Activated CD4-positive, alpha-beta T cell treated with anti-CD3 and anti-CD28 coated beads for 36 hours (primary cell): ENCODE data around the gene MICAL2. TPM values are rescaled to one million over a fixed set of nuclear protein-coding genes. Genes with fewer than 3 reads are reported as not detected.

ENCODE experiments used
- ATAC-seq: fragments of 200-7000 bp; cut with Tn5 transposase; one replicate; pipeline ENCODE4 v1.10.0; 2021; ENCODE audit warnings: mild to moderate bottlenecking, moderate library complexity
- CTCF ChIA-PET: fragments of 350-600 bp; sonication (Branson Sonifier 250); formaldehyde crosslinking; loops from one replicate; lab custom pipeline; 2021; ENCODE audit warnings: antibody characterized with exemption; lab: Charles Lee
- POLR2A ChIA-PET: fragments of 350-600 bp; sonication (Branson Sonifier 250); formaldehyde crosslinking; loops from one replicate; lab custom pipeline; 2021; ENCODE audit warnings: antibody characterized with exemption, inconsistent platforms; lab: Charles Lee
- DNase-seq: peaks from one replicate; pipeline ENCODE4 v3.0.0-alpha.2; 2020
- H3K27ac Mint-ChIP-seq: one replicate; pipeline ENCODE4 v1.8.0; 2021; ENCODE audit warnings: mixed read lengths
- H3K27me3 Mint-ChIP-seq: one replicate; pipeline ENCODE4 v1.8.0; 2021; ENCODE audit warnings: mixed read lengths
- H3K36me3 Mint-ChIP-seq: one replicate; pipeline ENCODE4 v1.8.0; 2021; ENCODE audit warnings: low read depth, mixed read lengths
- H3K4me1 Mint-ChIP-seq: one replicate; pipeline ENCODE4 v1.8.0; 2021; ENCODE audit warnings: mixed read lengths
- H3K4me3 Mint-ChIP-seq: one replicate; pipeline ENCODE4 v1.8.0; 2021; ENCODE audit warnings: mild to moderate bottlenecking, moderate library complexity, mixed read lengths
- H3K9me3 Mint-ChIP-seq: one replicate; pipeline ENCODE4 v1.8.0; 2021; ENCODE audit warnings: low read depth, mixed read lengths
- intact Hi-C, 2 experiments: fragments of 100-400 bp; cut with DNase I in 1 of 2; cut with micrococcal nuclease in 1 of 2; formaldehyde crosslinking; loops; one replicate each; pipeline versions ENCODE4 v1.14.2 to v1.15.1; 2022 to 2024; cut with DNase I, micrococcal nuclease
- total RNA-seq, 2 experiments: library from RNA; stranded (reverse); gene quantifications; one replicate each; pipeline ENCODE4 v1.2.3, GENCODE V29; 2021

Gene MICAL2
- total RNA-seq, 2 experiments from 2014 or later, result 186 to 207 TPM

GRCh38 chr11:12260731-12261521 is 150.5 kb downstream of the MICAL2 start:
- intact Hi-C loops, result no loop called here
- Mint-ChIP-seq H3K4me1 (no peaks in the 10 kb centered on the region), H3K9me3 (no peaks in the 10 kb centered on the region), H3K4me3 (no peak overlapping the region), H3K27me3 (no peaks in the 10 kb centered on the region), H3K27ac (no peak overlapping the region), H3K36me3 (peaks cover 23% of the 10 kb centered on the region)
- CTCF ChIA-PET, result interaction anchor here (0.6 to 2.5 kb wide), 7 partner anchors 9 to 214 kb away, joined by 3 to 10 read pairs (median 4); no protein-coding TSS in a partner anchor
- no peak for ATAC-seq
- DNase-seq, result no peak
- POLR2A ChIA-PET, result no interaction called here

GRCh38 chr11:12261551-12261950 is 151.2 kb downstream of the MICAL2 start:
- Mint-ChIP-seq H3K36me3 (peaks cover 23% of the 10 kb centered on the region), H3K4me1 (no peaks in the 10 kb centered on the region), H3K9me3 (no peaks in the 10 kb centered on the region), H3K27me3 (no peaks in the 10 kb centered on the region), H3K4me3 (no peak overlapping the region), H3K27ac (no peak overlapping the region)
- DNase-seq, result no peak
- POLR2A ChIA-PET, result no interaction called here
- no peak for ATAC-seq
- CTCF ChIA-PET, result interaction anchor here (1.0 to 2.5 kb wide), 5 partner anchors 11 to 274 kb away, joined by 3 to 10 read pairs (median 4); no protein-coding TSS in a partner anchor
- intact Hi-C loops, result no loop called here

- Mint-ChIP-seq H3K4me1 (no peaks in the 10 kb centered on the region), H3K27ac (no peak overlapping the region), H3K36me3 (peaks cover 20% of the 10 kb centered on the region), H3K4me3 (no peak overlapping the region), H3K27me3 (no peaks in the 10 kb centered on the region), H3K9me3 (no peaks in the 10 kb centered on the region)
- CTCF ChIA-PET, result interaction anchor here (0.6 to 1.6 kb wide), 9 partner anchors 17 to 632 kb away, joined by 3 to 9 read pairs (median 4); no protein-coding TSS in a partner anchor
- no peak for ATAC-seq
- POLR2A ChIA-PET, result no interaction called here
- intact Hi-C loops, result no loop called here
- DNase-seq, result no peak
Observed at GRCh38 chr11:12263141-12263693, 152.8 kb downstream of the MICAL2 start.

- intact Hi-C loops, result no loop called here
- H3K4me1 Mint-ChIP-seq, result no peaks in the 10 kb centered on the region
- H3K4me3 Mint-ChIP-seq, result no peak overlapping the region
- ATAC-seq (no peak), DNase-seq (no peak)
- POLR2A ChIA-PET, result no interaction called here
- H3K36me3 Mint-ChIP-seq, result peaks cover 17% of the 10 kb centered on the region
- H3K27me3 Mint-ChIP-seq, result no peaks in the 10 kb centered on the region
- H3K9me3 Mint-ChIP-seq, result no peaks in the 10 kb centered on the region
- H3K27ac Mint-ChIP-seq, result no peak overlapping the region
- CTCF ChIA-PET, result no interaction called here
Observed at GRCh38 chr11:12264361-12264760, 154.0 kb downstream of the MICAL2 start.

- peaks cover 8% of the 10 kb centered on the region for H3K36me3 Mint-ChIP-seq
- ATAC-seq, result no peak
- POLR2A ChIA-PET, result no interaction called here
- DNase-seq, result no peak
- no peak overlapping the region for H3K27ac Mint-ChIP-seq
- H3K9me3 Mint-ChIP-seq, result no peaks in the 10 kb centered on the region
- intact Hi-C loops, result no loop called here
- H3K4me3 Mint-ChIP-seq, result no peak overlapping the region
- CTCF ChIA-PET, result interaction anchor here (1.1 kb wide), 1 partner anchor 214 kb away, joined by 3 read pairs; no protein-coding TSS in a partner anchor
- no peaks in the 10 kb centered on the region for H3K27me3 Mint-ChIP-seq
- no peaks in the 10 kb centered on the region for H3K4me1 Mint-ChIP-seq
Observed at GRCh38 chr11:12266132-12266531, 155.7 kb downstream of the MICAL2 start.

- ChIA-PET POLR2A (no interaction called here), CTCF (interaction anchor here (0.7 kb wide), 1 partner anchor 525 kb away, joined by 4 read pairs; no protein-coding TSS in a partner anchor)
- Mint-ChIP-seq H3K27me3 (no peaks in the 10 kb centered on the region), H3K4me3 (no peak overlapping the region), H3K36me3 (peaks cover 5% of the 10 kb centered on the region), H3K9me3 (no peaks in the 10 kb centered on the region), H3K4me1 (no peaks in the 10 kb centered on the region), H3K27ac (no peak overlapping the region)
- ATAC-seq (no peak), DNase-seq (no peak)
- intact Hi-C loops, result no loop called here
Observed at GRCh38 chr11:12266943-12267342, 156.6 kb downstream of the MICAL2 start.

GRCh38 chr11:12267921-12268320 is 157.5 kb downstream of the MICAL2 start:
- Mint-ChIP-seq H3K4me3 (no peak overlapping the region), H3K9me3 (no peaks in the 10 kb centered on the region), H3K27me3 (no peaks in the 10 kb centered on the region), H3K27ac (no peak overlapping the region), H3K4me1 (no peaks in the 10 kb centered on the region), H3K36me3 (no peaks in the 10 kb centered on the region)
- POLR2A ChIA-PET, result no interaction called here
- intact Hi-C loops, result no loop called here
- DNase-seq (no peak), ATAC-seq (no peak)
- CTCF ChIA-PET, result no interaction called here

GRCh38 chr11:12269104-12269441 is 158.7 kb downstream of the MICAL2 start:
- CTCF ChIA-PET, result interaction anchor here (0.7 to 1.0 kb wide), 2 partner anchors 9 to 29 kb away, joined by 3 read pairs; no protein-coding TSS in a partner anchor
- intact Hi-C loops, result no loop called here

GRCh38 chr11:12269446-12270214 is 159.2 kb downstream of the MICAL2 start:
- DNase-seq, result no peak
- Mint-ChIP-seq H3K4me1 (no peaks in the 10 kb centered on the region), H3K36me3 (no peaks in the 10 kb centered on the region), H3K4me3 (no peak overlapping the region), H3K27ac (no peak overlapping the region), H3K9me3 (no peaks in the 10 kb centered on the region), H3K27me3 (no peaks in the 10 kb centered on the region)
- ChIA-PET POLR2A (interaction anchor here (0.6 to 0.7 kb wide), 2 partner anchors 51 to 224 kb away, joined by 3 to 6 read pairs; no protein-coding TSS in a partner anchor), CTCF (interaction anchor here (0.7 to 1.0 kb wide), 3 partner anchors 10 to 208 kb away, joined by 3 to 4 read pairs (median 3); no protein-coding TSS in a partner anchor)
- intact Hi-C loops, result no loop called here
- no peak for ATAC-seq

More at GRCh38 chr11:12269104-12269441, 158.7 kb downstream of the MICAL2 start:
- Mint-ChIP-seq H3K27me3 (no peaks in the 10 kb centered on the region), H3K4me1 (no peaks in the 10 kb centered on the region), H3K4me3 (no peak overlapping the region), H3K36me3 (no peaks in the 10 kb centered on the region), H3K9me3 (no peaks in the 10 kb centered on the region), H3K27ac (no peak overlapping the region)
- ATAC-seq (no peak), DNase-seq (no peak)
- POLR2A ChIA-PET, result no interaction called here

GRCh38 chr11:12270215-12270797 is 159.9 kb downstream of the MICAL2 start:
- DNase-seq, result no peak
- ATAC-seq, result no peak
- Mint-ChIP-seq H3K36me3 (no peaks in the 10 kb centered on the region), H3K27me3 (no peaks in the 10 kb centered on the region), H3K4me3 (no peak overlapping the region), H3K4me1 (no peaks in the 10 kb centered on the region), H3K27ac (no peak overlapping the region), H3K9me3 (no peaks in the 10 kb centered on the region)
- ChIA-PET POLR2A (interaction anchor here (0.6 to 0.7 kb wide), 2 partner anchors 50 to 225 kb away, joined by 3 to 6 read pairs; no protein-coding TSS in a partner anchor), CTCF (interaction anchor here (0.7 to 1.8 kb wide), 5 partner anchors 10 to 209 kb away, joined by 3 to 8 read pairs (median 4); no protein-coding TSS in a partner anchor)
- intact Hi-C loops, result no loop called here

GRCh38 chr11:12270817-12271216 is 160.4 kb downstream of the MICAL2 start:
- Mint-ChIP-seq H3K4me3 (no peak overlapping the region), H3K9me3 (no peaks in the 10 kb centered on the region), H3K27me3 (no peaks in the 10 kb centered on the region), H3K27ac (no peak overlapping the region), H3K4me1 (no peaks in the 10 kb centered on the region), H3K36me3 (no peaks in the 10 kb centered on the region)
- ChIA-PET POLR2A (no interaction called here), CTCF (interaction anchor here (0.7 to 1.8 kb wide), 4 partner anchors 10 to 209 kb away, joined by 3 to 8 read pairs (median 4); no protein-coding TSS in a partner anchor)
- intact Hi-C loops, result no loop called here
- ATAC-seq (no peak), DNase-seq (no peak)
